Peyer's patch (tissue), 4 donors: ENCODE results near the gene ABCC5.

Source experiments
- CTCF ChIP-seq, 6 experiments: fragments of 450-650 bp in 4 of 6; fragments of 200-600 bp in 2 of 6; sonication (generic) in 1 of 6; IDR thresholded peaks; one replicate each; pipeline ENCODE4 v1.5.1; 2017 to 2019; ENCODE audit warnings: antibody characterized with exemption in 6 of 6, mild to moderate bottlenecking in 3 of 6, moderate library complexity in 1 of 6
- POLR2A ChIP-seq, 2 donors: fragments of 450-650 bp; IDR thresholded peaks; one replicate each; pipeline ENCODE4 v1.5.1; 2017; ENCODE audit warnings: antibody characterized with exemption in 2 of 2, mild to moderate bottlenecking in 2 of 2, moderate library complexity in 2 of 2

GRCh38 chr3:183913580-183913920 is 104.1 kb downstream of the ABCC5 start:
- TF ChIP-seq POLR2A (IDR thresholded peaks at IDR 0.05) (no peak), CTCF (IDR thresholded peaks at IDR 0.05) (no peak)
